ENCODE measurements around the gene UBR1.
"Not testable (repeated sequence)": the region's sequence is repeated elsewhere in the genome, so short reads cannot be mapped to it uniquely, and the experiment has no call there.

UBR1 gene

GRCh38 chr15:43143203-43143941 is 37.5 kb upstream of the UBR1 start:
- TF ChIP-seq, protein P1, sequence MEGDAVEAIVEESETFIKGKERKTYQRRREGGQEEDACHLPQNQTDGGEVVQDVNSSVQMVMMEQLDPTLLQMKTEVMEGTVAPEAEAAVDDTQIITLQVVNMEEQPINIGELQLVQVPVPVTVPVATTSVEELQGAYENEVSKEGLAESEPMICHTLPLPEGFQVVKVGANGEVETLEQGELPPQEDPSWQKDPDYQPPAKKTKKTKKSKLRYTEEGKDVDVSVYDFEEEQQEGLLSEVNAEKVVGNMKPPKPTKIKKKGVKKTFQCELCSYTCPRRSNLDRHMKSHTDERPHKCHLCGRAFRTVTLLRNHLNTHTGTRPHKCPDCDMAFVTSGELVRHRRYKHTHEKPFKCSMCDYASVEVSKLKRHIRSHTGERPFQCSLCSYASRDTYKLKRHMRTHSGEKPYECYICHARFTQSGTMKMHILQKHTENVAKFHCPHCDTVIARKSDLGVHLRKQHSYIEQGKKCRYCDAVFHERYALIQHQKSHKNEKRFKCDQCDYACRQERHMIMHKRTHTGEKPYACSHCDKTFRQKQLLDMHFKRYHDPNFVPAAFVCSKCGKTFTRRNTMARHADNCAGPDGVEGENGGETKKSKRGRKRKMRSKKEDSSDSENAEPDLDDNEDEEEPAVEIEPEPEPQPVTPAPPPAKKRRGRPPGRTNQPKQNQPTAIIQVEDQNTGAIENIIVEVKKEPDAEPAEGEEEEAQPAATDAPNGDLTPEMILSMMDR (IDR thresholded peaks at IDR 0.05; ENCODE audit: control insufficient read depth, extremely low read depth, insufficient read depth) = no peak
- no peak for DNase-seq (ENCODE audit: low read depth)
- no peak overlapping the region for H3K4me3 ChIP-seq (ENCODE audit: low read depth, low read length)

DNA sequence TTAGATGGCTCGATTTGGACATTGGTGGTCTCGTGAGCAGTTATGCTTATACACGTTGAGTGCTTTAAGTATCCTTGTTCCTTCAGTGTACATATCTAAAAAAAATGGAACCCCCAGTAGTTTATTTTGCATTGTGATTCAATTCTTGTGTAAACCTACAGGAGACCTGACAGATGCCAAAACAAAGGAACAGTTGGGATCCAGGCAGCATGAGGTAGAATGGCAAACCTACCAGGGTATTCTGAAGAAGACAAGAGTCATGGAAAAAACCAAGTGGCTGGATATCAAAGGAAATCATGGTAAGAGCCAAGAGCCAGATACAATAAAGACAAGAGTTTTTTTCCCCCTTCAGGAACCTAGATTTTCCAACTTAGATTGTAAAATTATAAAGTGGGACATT is 29.5 kb upstream of the UBR1 start:
- TF ChIP-seq, protein P1 (IDR thresholded peaks at IDR 0.05; ENCODE audit: control insufficient read depth, extremely low read depth, insufficient read depth) = no peak
- no peak overlapping the region for H3K4me3 ChIP-seq (ENCODE audit: low read depth, low read length)
- DNase-seq (ENCODE audit: low read depth) = peak; percentile 63

- H3K4me3 ChIP-seq (ENCODE audit: low read depth, low read length) = peak overlapping the region; percentile 66
- TF ChIP-seq, protein P1 (IDR thresholded peaks at IDR 0.05; ENCODE audit: control insufficient read depth, extremely low read depth, insufficient read depth) = no peak
- DNase-seq (ENCODE audit: low read depth) = no peak
Observed at GRCh38 chr15:43134157-43134635, 28.4 kb upstream of the UBR1 start.

GRCh38 chr15:43133430-43134156 is 27.8 kb upstream of the UBR1 start, which contains the start of gene TMEM62:
TMEM62 (plus strand) TSS chr15:43133586; CDS start chr15:43133803, 217 bp downstream.
- TF ChIP-seq, protein P1 (IDR thresholded peaks at IDR 0.05; ENCODE audit: control insufficient read depth, extremely low read depth, insufficient read depth) = no peak
- DNase-seq (ENCODE audit: low read depth) = peak; percentile 70

GRCh38 chr15:43132830-43133429 is 27.1 kb upstream of the UBR1 start:
- H3K4me3 ChIP-seq (ENCODE audit: low read depth, low read length) = peak overlapping the region; percentile 66
- no peak for DNase-seq (ENCODE audit: low read depth)
- TF ChIP-seq, protein P1 (IDR thresholded peaks at IDR 0.05; ENCODE audit: control insufficient read depth, extremely low read depth, insufficient read depth) = no peak

More at GRCh38 chr15:43133430-43134156, 27.8 kb upstream of the UBR1 start, which contains the start of gene TMEM62:
- H3K4me3 ChIP-seq (ENCODE audit: low read depth, low read length) = peak within 1 kb of the TSS; percentile 66

GRCh38 chr15:43128980-43129335 is 23.1 kb upstream of the UBR1 start:
- H3K4me3 ChIP-seq (ENCODE audit: low read depth, low read length) = no peak overlapping the region
- TF ChIP-seq, protein P1 (IDR thresholded peaks at IDR 0.05; ENCODE audit: control insufficient read depth, extremely low read depth, insufficient read depth) = no peak
- DNase-seq (ENCODE audit: low read depth) = no peak

DNA sequence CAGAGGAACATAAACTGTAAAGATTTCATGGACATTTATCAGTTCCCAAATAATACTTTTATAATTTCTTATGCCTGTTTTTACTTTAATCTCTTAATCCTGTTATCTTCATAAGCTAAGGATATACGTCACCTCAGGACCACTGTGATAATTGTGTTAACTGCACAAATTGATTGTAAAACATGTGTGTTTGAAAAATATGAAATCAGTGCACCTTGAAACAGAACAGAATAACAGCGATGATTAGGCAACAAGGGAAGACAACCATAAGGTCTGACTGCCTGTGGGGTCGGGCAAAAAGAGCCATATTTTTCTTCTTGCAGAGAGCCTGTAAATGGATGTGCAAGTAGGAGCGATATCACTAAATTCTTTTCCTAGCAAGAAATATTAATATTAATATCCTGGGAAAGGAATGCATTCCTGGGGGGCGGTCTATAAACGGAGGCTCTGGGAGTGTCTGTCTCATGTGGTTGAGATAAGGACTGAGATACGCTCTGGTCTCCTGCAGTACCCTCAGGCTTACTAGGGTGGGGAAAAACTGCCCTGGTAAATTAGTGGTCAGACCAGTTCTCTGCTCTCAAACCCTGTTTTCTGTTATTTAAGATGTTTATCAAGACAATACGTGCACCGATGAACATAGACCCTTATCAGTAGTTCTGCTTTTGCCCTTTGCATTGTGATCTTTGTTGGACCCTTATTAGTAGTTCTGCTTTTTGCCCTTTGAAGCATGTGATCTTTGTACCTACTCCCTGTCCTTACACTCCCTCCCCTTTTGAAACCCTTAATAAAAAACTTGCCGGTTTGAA is 22.5 kb upstream of the UBR1 start:
- not testable (repeated sequence) for H3K4me3 ChIP-seq (ENCODE audit: low read depth, low read length); DNase-seq (ENCODE audit: low read depth)

All from LNCaP clone FGC (cell line).